Measurements from ENCODE around the gene SMURF1.

SMURF1 gene

GRCh38 chr7:99140813-99141212 is 3.1 kb downstream of the SMURF1 start:
- no peak for DNase-seq
- TF ChIP-seq, protein P1, sequence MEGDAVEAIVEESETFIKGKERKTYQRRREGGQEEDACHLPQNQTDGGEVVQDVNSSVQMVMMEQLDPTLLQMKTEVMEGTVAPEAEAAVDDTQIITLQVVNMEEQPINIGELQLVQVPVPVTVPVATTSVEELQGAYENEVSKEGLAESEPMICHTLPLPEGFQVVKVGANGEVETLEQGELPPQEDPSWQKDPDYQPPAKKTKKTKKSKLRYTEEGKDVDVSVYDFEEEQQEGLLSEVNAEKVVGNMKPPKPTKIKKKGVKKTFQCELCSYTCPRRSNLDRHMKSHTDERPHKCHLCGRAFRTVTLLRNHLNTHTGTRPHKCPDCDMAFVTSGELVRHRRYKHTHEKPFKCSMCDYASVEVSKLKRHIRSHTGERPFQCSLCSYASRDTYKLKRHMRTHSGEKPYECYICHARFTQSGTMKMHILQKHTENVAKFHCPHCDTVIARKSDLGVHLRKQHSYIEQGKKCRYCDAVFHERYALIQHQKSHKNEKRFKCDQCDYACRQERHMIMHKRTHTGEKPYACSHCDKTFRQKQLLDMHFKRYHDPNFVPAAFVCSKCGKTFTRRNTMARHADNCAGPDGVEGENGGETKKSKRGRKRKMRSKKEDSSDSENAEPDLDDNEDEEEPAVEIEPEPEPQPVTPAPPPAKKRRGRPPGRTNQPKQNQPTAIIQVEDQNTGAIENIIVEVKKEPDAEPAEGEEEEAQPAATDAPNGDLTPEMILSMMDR (IDR thresholded peaks at IDR 0.05; ENCODE audit: low read depth, low read length, missing control alignments) = no peak
- H3K27me3 ChIP-seq (replicated peaks) = no peaks in the 10 kb centered on the region
- peak overlapping the region; percentile 71 for H3K27ac ChIP-seq
- no peak overlapping the region for H3K4me3 ChIP-seq (ENCODE audit: low read depth, low read length)
- in situ Hi-C loops (cut with HindIII; ENCODE audit: low pct_ligation_motif_present, low sequenced_read_pairs) = no loop called here
- no peaks in the 10 kb centered on the region for H3K36me3 ChIP-seq (replicated peaks)

DNA sequence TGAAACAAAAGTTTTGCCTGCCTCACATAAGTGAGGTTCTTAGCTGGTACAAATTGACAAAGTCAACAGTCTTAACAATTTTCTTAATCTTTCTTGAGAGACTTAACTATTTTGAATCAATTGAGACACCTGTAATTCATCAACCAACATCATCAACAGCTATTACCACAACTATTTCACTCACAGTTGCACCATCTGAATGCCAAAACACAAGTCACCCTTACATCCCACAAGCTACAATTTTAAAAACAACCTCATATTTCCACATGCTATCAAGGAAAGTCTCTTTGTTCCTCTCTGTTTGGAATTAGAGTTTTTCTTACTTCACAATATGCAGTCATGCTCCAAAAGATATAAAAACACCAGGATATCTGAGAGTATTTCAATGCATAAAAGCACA is 4.9 kb downstream of the SMURF1 start:
- H3K27ac ChIP-seq = no peak overlapping the region
- no peak overlapping the region for H3K4me3 ChIP-seq (ENCODE audit: low read depth, low read length)
- no peaks in the 10 kb centered on the region for H3K36me3 ChIP-seq (replicated peaks)
- in situ Hi-C loops (cut with HindIII; ENCODE audit: low pct_ligation_motif_present, low sequenced_read_pairs) = no loop called here
- DNase-seq = no peak
- H3K27me3 ChIP-seq (replicated peaks) = no peaks in the 10 kb centered on the region
- TF ChIP-seq, protein P1 (IDR thresholded peaks at IDR 0.05; ENCODE audit: low read depth, low read length, missing control alignments) = no peak

- no peaks in the 10 kb centered on the region for H3K36me3 ChIP-seq (replicated peaks)
- TF ChIP-seq, protein P1 (IDR thresholded peaks at IDR 0.05; ENCODE audit: low read depth, low read length, missing control alignments) = peak; percentile 36
- no peak overlapping the region for H3K4me3 ChIP-seq (ENCODE audit: low read depth, low read length)
- H3K27me3 ChIP-seq (replicated peaks) = no peaks in the 10 kb centered on the region
- peak; percentile 81 for DNase-seq
- peak overlapping the region; percentile 61 for H3K27ac ChIP-seq
- in situ Hi-C loops (cut with HindIII; ENCODE audit: low pct_ligation_motif_present, low sequenced_read_pairs) = no loop called here
Observed at GRCh38 chr7:99137411-99138180, 6.3 kb downstream of the SMURF1 start.

DNA sequence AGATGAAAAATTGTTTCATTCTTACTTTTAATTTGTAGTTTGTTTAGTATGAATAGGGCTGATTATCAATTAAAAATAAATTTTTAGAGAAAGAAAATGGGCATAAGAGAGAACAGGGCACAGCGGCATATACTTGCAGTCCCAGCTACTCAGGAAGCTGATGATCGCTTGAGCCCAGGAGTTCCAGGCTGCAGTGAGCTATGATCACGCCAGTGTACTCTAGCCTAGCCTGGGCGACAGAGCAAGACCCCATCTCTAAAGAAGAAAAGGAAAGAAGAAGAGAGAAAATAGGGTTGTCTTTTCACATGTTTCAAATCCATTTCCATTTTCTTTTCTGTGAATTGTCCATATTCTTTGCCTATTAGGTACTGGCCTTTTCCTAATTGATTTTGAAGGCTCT is 8.0 kb downstream of the SMURF1 start:
- in situ Hi-C loops (cut with HindIII; ENCODE audit: low pct_ligation_motif_present, low sequenced_read_pairs) = no loop called here
- Histone ChIP-seq H3K4me3 (ENCODE audit: low read depth, low read length) (no peak overlapping the region), H3K36me3 (replicated peaks) (no peaks in the 10 kb centered on the region), H3K27ac (no peak overlapping the region), H3K27me3 (replicated peaks) (no peaks in the 10 kb centered on the region)
- TF ChIP-seq, protein P1 (IDR thresholded peaks at IDR 0.05; ENCODE audit: low read depth, low read length, missing control alignments) = no peak
- DNase-seq = no peak

GRCh38 chr7:99133766-99134564 is 9.9 kb downstream of the SMURF1 start:
- DNase-seq = no peak
- in situ Hi-C loops (cut with HindIII; ENCODE audit: low pct_ligation_motif_present, low sequenced_read_pairs) = no loop called here
- no peak overlapping the region for H3K27ac ChIP-seq
- no peaks in the 10 kb centered on the region for H3K36me3 ChIP-seq (replicated peaks)
- TF ChIP-seq, protein P1 (IDR thresholded peaks at IDR 0.05; ENCODE audit: low read depth, low read length, missing control alignments) = no peak
- no peak overlapping the region for H3K4me3 ChIP-seq (ENCODE audit: low read depth, low read length)
- H3K27me3 ChIP-seq (replicated peaks) = no peaks in the 10 kb centered on the region

All from brain microvascular endothelial cell (primary cell).